Activated naive CD8-positive, alpha-beta T cell treated with anti-CD3 and anti-CD28 coated beads, Interleukin-2, amount 50 U/mL, for 24 hours (primary cell): Measurements from ENCODE around the gene CSPG4.
A peak's percentile ranks its signal among the peaks of the same experiment; 100 is the strongest.
"Not testable (repeated sequence)": the region's sequence is repeated elsewhere in the genome, so short reads cannot be mapped to it uniquely, and the experiment has no call there.

Experiments used
- ATAC-seq: fragments of 150-1000 bp; cut with Tn5 transposase; one replicate; pipeline ENCODE4 v1.10.0; 2021
- DNase-seq: peaks from one replicate; pipeline ENCODE4 v3.0.0; 2021
- H3K27ac Mint-ChIP-seq: one replicate; pipeline ENCODE4 v1.8.0; 2021; ENCODE audit warnings: mild to moderate bottlenecking, mixed read lengths
- H3K27me3 Mint-ChIP-seq: one replicate; pipeline ENCODE4 v1.8.0; 2021; ENCODE audit warnings: mixed read lengths
- H3K36me3 Mint-ChIP-seq: one replicate; pipeline ENCODE4 v1.8.0; 2021; ENCODE audit warnings: low read depth, mixed read lengths
- H3K4me1 Mint-ChIP-seq: one replicate; pipeline ENCODE4 v1.8.0; 2021; ENCODE audit warnings: mixed read lengths
- H3K4me3 Mint-ChIP-seq: one replicate; pipeline ENCODE4 v1.8.0; 2021; ENCODE audit warnings: mild to moderate bottlenecking, moderate library complexity, mixed read lengths
- H3K9me3 Mint-ChIP-seq: one replicate; pipeline ENCODE4 v1.8.0; 2021; ENCODE audit warnings: mixed read lengths

CSPG4 gene

DNA sequence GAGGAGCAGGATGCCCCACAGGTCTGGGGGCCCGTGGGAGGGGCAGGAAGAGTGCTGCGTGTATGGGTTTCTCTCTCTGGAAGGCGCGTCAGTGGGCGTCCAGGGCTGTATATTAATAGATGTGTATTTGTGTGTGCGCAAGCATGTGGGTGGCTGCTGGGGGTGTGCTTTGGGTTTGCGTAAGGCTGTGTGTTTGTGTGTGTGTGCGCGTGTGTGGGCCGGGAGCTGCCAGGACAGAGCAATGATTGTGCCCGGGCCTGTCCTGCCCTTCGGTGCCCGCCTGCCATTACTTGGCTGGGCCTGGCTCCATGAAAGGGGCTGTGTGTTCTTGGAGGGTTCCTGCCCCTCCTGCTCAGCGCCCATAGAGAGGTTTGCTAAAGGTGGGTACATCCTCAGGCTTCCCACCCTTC lies 16.3 kb downstream of the CSPG4 start:
- H3K36me3 Mint-ChIP-seq, result no peaks in the 10 kb centered on the region
- peaks cover 4% of the 10 kb centered on the region for H3K27me3 Mint-ChIP-seq
- peak overlapping the region; percentile 30 for H3K27ac Mint-ChIP-seq
- H3K9me3 Mint-ChIP-seq, result no peaks in the 10 kb centered on the region
- no peak overlapping the region for H3K4me3 Mint-ChIP-seq
- no peak for DNase-seq
- peaks cover 37% of the 10 kb centered on the region for H3K4me1 Mint-ChIP-seq
- no peak for ATAC-seq

GRCh38 chr15:75695634-75696310 lies 16.9 kb downstream of the CSPG4 start:
- Mint-ChIP-seq H3K4me1 (peaks cover 37% of the 10 kb centered on the region), H3K36me3 (no peaks in the 10 kb centered on the region), H3K9me3 (no peaks in the 10 kb centered on the region), H3K27ac (peak overlapping the region; percentile 30), H3K4me3 (no peak overlapping the region), H3K27me3 (peaks cover 4% of the 10 kb centered on the region)
- DNase-seq, result no peak
- no peak for ATAC-seq

DNA sequence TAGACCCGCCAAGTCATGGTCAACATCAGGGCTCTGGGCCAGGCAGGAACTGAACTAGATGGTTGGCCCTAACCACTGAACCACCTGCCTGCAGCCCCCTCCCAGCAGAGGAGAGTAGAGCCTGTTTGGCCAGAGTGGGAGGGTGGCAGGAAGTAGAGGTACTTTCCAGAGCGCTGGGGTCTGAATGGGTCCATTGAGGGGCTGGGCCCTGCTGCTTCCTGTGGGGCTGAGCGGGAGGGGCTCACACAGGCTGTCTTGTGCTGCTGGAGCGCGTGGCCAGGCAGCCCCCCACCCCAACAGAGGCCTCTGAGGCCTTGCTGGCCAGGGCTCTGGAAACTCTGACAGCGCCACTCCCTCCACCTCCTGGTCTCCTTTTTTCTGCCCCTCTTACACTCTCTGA lies 17.4 kb downstream of the CSPG4 start:
- Mint-ChIP-seq H3K27ac (no peak overlapping the region), H3K27me3 (peaks cover 4% of the 10 kb centered on the region), H3K9me3 (no peaks in the 10 kb centered on the region), H3K4me3 (no peak overlapping the region), H3K36me3 (no peaks in the 10 kb centered on the region), H3K4me1 (peaks cover 32% of the 10 kb centered on the region)
- DNase-seq (no peak), ATAC-seq (no peak)

GRCh38 chr15:75694241-75695182 lies 18.1 kb downstream of the CSPG4 start:
- Mint-ChIP-seq H3K27ac (no peak overlapping the region), H3K4me1 (peaks cover 31% of the 10 kb centered on the region), H3K4me3 (no peak overlapping the region), H3K27me3 (peaks cover 4% of the 10 kb centered on the region), H3K36me3 (no peaks in the 10 kb centered on the region), H3K9me3 (no peaks in the 10 kb centered on the region)
- no peak for ATAC-seq
- peak; percentile 28 for DNase-seq

DNA sequence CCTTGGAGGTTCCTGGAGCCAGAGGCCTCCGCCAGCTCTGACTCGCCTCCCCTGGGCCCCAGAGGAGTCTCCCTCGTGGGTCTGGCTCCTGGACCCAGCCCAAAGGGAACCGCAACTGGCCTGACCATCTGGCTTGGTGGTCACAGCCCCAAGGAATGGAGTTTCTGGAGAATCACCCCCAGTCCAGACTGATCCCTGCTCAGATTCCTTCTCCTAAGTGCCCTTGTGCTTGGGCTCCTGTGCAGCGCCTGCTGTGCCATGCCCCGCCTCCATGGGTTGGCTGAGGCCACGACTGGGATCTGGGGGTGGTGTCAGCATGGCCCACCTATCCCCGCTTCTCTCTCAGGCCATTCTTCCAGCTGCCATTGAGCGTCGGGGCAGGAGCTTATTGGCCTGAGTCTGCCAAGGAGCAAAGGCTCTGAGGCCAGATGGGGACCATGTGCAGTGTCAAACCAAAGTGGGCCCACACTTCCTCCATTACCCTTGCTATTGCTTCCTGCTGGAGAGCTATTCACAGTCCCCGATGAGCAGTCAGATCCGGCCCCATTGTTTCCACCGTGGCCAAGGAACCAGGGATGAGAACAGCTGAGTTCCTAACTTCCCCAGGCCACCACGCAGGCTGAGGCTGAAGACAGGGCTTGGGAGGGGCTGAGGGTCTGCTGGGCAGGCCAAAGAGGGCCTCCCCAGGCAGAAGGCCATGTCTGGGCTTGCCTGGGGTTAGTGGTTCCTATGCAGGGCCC lies 19.0 kb downstream of the CSPG4 start:
- Mint-ChIP-seq H3K9me3 (no peaks in the 10 kb centered on the region), H3K4me1 (peaks cover 26% of the 10 kb centered on the region), H3K27me3 (peaks cover 4% of the 10 kb centered on the region), H3K27ac (no peak overlapping the region), H3K4me3 (no peak overlapping the region), H3K36me3 (no peaks in the 10 kb centered on the region)
- DNase-seq, result no peak
- ATAC-seq, result no peak

GRCh38 chr15:75693028-75693427 lies 19.6 kb downstream of the CSPG4 start:
- not testable (repeated sequence) for H3K27ac Mint-ChIP-seq, H3K27me3 Mint-ChIP-seq, H3K4me3 Mint-ChIP-seq

GRCh38 chr15:75692311-75692710 lies 20.3 kb downstream of the CSPG4 start:
- H3K27me3 Mint-ChIP-seq, DNase-seq, H3K9me3 Mint-ChIP-seq, H3K4me3 Mint-ChIP-seq, H3K36me3 Mint-ChIP-seq, ATAC-seq, H3K27ac Mint-ChIP-seq: not testable (repeated sequence)
- peaks cover 26% of the 10 kb centered on the region for H3K4me1 Mint-ChIP-seq

More at GRCh38 chr15:75693028-75693427, 19.6 kb downstream of the CSPG4 start:
- H3K4me1 Mint-ChIP-seq, result peaks cover 26% of the 10 kb centered on the region
- DNase-seq, H3K9me3 Mint-ChIP-seq, H3K36me3 Mint-ChIP-seq, ATAC-seq: not testable (repeated sequence)

- not testable (repeated sequence) for H3K36me3 Mint-ChIP-seq, H3K27me3 Mint-ChIP-seq, H3K4me1 Mint-ChIP-seq, ATAC-seq, H3K27ac Mint-ChIP-seq, H3K4me3 Mint-ChIP-seq, DNase-seq, H3K9me3 Mint-ChIP-seq
These were observed 23.2 kb downstream of the CSPG4 start for GRCh38 chr15:75689429-75689828.

DNA sequence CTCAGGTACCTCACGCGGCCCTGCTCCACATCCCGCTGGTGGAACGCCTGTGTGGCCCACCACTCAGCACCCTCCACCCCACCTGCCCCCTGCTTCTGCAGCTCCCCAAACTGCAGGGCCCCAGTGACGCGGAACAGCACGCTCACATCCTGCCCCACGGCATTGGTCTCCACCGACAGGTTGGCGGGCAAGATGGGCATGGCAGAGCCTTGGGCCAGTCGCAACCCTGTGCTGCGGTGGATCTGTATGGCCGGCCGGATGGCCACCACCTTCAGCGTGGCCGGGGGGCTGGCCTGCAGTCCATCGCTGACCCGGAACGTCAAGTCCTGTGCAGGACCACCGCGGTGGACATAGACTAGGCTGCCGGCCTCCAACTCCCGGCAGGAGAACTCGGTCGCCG lies 23.8 kb downstream of the CSPG4 start:
- Mint-ChIP-seq H3K27me3 (peaks cover 4% of the 10 kb centered on the region), H3K36me3 (no peaks in the 10 kb centered on the region), H3K4me1 (peaks cover 6% of the 10 kb centered on the region), H3K4me3 (no peak overlapping the region), H3K9me3 (no peaks in the 10 kb centered on the region), H3K27ac (no peak overlapping the region)
- ATAC-seq (no peak), DNase-seq (no peak)

DNA sequence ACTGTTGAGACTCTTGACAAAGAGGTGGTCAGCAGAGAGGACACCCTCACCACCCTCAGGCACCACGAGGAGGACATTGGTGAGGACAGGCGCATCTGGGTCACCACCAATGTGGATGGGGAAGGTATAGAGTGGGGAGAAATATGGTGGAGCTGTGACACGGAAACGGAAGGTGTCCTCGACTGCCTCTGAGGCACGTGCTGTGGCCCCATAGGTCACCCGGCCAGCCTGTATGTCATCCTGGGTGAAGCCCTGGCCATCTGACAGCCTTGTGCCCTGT lies 24.4 kb downstream of the CSPG4 start:
- Mint-ChIP-seq H3K27me3 (peaks cover 4% of the 10 kb centered on the region), H3K4me3 (no peak overlapping the region), H3K4me1 (peaks cover 3% of the 10 kb centered on the region), H3K36me3 (no peaks in the 10 kb centered on the region), H3K27ac (no peak overlapping the region), H3K9me3 (no peaks in the 10 kb centered on the region)
- ATAC-seq (no peak), DNase-seq (no peak)

GRCh38 chr15:75687486-75688277 lies 25.0 kb downstream of the CSPG4 start:
- no peak for ATAC-seq
- H3K4me1 Mint-ChIP-seq, result peaks cover 3% of the 10 kb centered on the region
- no peak for DNase-seq
- H3K9me3 Mint-ChIP-seq, result no peaks in the 10 kb centered on the region
- H3K27ac Mint-ChIP-seq, result no peak overlapping the region
- H3K36me3 Mint-ChIP-seq, result no peaks in the 10 kb centered on the region
- H3K27me3 Mint-ChIP-seq, result peaks cover 4% of the 10 kb centered on the region
- H3K4me3 Mint-ChIP-seq, result no peak overlapping the region

GRCh38 chr15:75686212-75686642 lies 26.4 kb downstream of the CSPG4 start:
- H3K9me3 Mint-ChIP-seq, H3K4me1 Mint-ChIP-seq: not testable (repeated sequence)

GRCh38 chr15:75685195-75685594 lies 27.5 kb downstream of the CSPG4 start:
- no peak for ATAC-seq
- no peaks in the 10 kb centered on the region for H3K4me1 Mint-ChIP-seq
- H3K9me3 Mint-ChIP-seq, result no peaks in the 10 kb centered on the region
- no peak overlapping the region for H3K27ac Mint-ChIP-seq
- no peaks in the 10 kb centered on the region for H3K27me3 Mint-ChIP-seq
- no peaks in the 10 kb centered on the region for H3K36me3 Mint-ChIP-seq
- DNase-seq, result no peak
- no peak overlapping the region for H3K4me3 Mint-ChIP-seq

More at GRCh38 chr15:75686212-75686642, 26.4 kb downstream of the CSPG4 start:
- ATAC-seq, result peak; percentile 74
- not testable (repeated sequence) for H3K27me3 Mint-ChIP-seq, H3K4me3 Mint-ChIP-seq, H3K36me3 Mint-ChIP-seq, H3K27ac Mint-ChIP-seq
- DNase-seq, result peak; percentile 86

GRCh38 chr15:75684648-75685047 lies 28.0 kb downstream of the CSPG4 start:
- H3K36me3 Mint-ChIP-seq, result no peaks in the 10 kb centered on the region
- ATAC-seq (no peak), DNase-seq (no peak)
- H3K4me1 Mint-ChIP-seq, result no peaks in the 10 kb centered on the region
- H3K9me3 Mint-ChIP-seq, result no peaks in the 10 kb centered on the region
- H3K27ac Mint-ChIP-seq, result no peak overlapping the region
- no peaks in the 10 kb centered on the region for H3K27me3 Mint-ChIP-seq
- no peak overlapping the region for H3K4me3 Mint-ChIP-seq
